ENCODE data around the gene GNAI3.

Gene GNAI3

DNA sequence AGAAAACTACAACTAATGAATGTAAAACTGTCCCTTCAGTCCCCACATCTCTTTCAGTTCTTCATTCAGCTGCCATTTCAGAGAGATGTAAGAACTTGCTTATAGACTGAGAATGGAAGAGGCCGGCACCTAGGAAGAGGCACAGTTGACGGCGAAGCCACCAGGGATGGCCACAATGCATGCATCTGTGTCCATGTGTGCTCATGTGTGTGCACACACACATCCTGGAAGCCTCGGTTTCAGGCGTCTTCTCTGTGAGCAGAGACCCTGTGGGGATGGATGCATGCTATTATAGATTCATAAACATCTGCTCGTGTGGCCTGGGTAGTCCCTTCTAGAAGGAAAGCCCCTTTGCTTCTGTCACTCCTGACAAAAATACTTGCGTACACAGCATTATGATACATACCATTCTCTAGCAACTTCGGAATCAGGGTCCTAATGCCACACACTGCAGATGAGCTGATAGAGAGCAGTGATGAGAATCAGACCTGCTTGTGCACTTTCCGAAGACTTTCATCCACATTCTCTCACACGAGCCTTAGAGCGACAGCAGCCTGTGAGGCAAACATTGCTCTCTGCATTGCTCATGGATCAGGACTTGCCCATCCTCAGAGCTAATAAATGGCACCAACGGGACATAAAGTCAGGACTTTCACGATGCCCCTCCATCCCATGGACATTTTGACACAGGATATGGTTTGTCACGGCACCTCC is 21.2 kb upstream of the GNAI3 start:
- no peak for DNase-seq

DNA sequence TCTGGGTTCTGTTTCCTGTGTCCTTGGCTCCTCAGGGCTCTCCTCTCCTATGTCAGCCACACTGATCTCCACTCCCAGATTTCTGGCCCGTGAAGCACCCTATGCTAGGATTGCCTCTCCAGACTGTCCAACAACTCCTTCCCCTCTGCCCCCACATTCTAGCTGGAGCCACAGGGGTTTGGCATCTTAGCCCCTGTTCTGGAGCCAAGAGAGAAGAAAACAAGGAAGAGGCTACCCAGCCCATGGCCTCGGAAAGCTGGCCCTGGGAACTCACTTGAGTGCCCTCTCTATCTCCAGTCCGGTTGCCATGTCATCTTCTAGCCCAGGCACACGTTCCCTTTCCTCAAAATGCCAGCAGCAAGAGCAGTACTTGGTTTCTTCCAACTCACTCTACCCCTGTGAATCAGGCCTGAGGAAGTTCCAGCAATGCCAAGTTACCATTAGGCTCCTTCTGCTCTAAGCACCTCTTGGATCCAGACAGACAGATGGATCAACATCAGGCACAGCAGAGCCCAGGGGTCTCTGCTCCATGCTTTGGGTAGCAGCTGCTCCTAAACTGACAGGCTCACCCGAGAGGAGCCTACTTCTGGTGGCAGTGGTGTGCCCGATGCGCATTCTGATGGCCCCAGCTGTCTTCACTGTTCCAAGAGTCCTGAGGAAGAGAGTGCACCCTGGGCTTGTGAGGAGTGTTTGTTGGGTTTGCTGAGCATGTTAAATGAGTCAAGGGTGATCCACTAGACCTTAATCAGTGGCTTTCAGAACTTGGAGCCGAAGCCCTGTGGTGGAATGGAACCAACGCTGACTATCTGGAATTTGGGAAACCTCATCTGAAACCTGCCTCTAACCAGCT is 20.3 kb upstream of the GNAI3 start:
- no peak for DNase-seq

DNA sequence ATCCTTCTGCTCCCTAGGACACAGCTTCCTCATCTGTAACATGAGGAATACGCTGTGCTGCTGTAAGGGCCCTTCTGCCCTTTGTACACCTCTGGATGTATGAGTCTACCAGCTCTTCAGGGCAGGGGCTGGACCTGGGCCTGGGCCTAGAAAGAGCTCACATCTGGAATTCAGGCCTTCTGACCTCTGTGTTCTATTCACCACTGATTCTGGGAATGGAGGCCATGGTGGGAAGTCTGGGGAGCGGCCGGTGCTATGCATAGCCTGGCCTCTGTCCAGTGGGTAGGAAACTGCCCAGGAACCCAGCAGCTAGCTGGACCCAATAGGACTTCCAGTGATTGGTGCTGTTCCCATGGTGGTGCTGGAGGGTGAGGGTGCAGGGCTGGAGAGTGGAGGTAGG is 19.7 kb upstream of the GNAI3 start:
- DNase-seq, result no peak

DNA sequence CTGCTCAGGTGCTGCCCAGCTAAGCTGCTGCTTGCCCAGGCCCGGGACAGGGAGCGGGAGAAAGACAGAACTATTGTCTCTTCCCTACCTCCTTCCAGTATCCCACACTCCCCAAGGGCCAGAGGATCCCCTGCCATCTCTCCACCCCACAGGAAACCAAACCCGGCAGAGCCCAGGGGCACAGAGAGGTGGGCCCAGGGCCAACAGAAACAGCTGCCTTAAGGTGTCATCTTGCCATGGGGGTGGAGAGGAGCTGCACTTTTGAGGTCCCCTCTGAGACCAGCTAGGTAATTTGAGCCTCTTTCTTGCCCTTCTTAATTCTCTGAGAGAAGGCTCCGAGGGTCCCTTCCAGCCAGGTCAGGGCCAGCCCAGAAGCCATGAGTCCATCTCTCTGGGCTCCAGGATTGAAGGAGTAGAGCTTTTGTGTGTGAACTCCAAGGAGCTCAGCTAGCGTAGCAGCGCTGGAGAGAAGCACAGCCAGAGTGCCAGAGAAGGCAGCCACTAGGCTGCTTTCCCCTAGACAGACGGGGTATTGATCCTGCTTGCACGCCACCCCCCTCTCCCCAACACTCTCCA is 18.4 kb upstream of the GNAI3 start:
- peak; percentile 69 for DNase-seq

DNA sequence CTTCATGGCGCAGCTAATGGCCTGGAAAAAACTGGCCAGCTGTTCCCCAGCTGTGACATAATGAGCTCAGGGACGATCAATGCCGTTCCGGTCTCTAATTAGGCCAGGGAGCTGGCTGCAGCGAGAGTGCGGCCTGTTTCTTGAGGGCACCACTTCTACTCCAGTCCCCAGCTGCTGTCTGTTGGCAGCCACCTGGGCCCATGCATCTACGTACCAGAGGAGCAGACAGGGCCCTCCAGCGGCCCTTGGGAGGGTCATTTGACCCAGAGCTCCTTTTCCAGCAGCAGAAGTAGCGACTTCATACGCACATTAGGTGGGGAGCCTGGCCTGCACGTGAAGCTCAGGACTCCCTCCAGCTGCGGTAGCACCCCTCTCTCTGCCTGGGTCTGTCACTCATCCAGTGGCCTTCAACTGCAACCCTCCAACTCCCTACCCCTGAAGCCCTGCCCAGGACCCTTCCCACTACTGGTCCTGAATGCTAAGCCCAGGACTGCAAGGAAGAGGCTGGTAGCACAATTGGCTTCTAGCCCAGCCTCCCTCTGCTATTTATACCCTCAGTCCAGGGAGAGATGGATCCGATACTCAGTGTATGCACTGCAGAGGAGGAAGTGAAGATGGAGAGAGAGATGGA is 17.8 kb upstream of the GNAI3 start:
- peak; percentile 84 for DNase-seq

DNA sequence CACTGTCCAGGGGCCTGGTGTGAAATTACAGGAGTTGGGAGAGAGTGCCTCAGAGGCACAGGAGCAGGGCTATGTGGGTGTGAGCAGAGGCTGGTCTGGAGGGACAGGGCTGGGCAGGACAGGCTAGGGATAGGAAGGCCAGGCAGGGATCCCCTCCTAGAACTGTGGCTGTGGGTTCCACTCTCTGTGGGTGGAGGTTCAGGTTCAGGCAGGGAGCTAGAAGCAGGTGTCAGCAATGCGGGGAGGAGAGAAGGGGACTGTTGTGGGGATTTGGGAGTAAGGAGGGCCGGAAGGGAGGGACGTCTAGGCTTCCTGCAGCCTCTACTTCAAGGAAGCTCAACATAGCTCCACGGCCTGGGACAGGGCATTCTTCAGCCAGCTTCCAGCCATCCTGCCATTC is 17.0 kb upstream of the GNAI3 start:
- DNase-seq, result no peak

DNA sequence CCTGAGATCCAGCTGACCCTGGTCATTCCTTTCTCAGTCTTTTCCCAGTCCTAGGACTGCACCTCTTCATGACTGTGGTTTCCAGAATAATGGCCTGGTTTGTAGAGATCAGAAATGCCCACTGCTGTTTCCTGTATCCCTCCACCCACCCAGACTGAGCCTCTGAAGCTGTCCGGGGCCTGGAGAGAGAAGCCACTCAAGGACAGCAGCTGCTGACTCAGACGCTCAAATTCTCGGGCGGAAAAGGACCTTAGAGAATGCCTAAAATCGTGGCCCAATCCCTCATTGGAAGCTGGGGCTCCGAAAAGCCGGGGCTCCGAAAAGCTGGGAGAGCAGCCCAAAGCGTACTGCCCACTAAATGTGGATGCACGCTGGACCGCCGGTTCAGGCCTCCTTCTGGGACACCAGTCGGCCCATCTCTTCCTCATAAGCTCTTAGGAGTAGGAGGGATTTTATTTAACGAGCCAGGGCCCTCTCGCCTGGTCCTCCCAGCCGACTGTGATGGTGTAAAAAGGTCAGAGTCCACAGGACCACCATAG is 16.5 kb upstream of the GNAI3 start:
- no peak for DNase-seq

DNA sequence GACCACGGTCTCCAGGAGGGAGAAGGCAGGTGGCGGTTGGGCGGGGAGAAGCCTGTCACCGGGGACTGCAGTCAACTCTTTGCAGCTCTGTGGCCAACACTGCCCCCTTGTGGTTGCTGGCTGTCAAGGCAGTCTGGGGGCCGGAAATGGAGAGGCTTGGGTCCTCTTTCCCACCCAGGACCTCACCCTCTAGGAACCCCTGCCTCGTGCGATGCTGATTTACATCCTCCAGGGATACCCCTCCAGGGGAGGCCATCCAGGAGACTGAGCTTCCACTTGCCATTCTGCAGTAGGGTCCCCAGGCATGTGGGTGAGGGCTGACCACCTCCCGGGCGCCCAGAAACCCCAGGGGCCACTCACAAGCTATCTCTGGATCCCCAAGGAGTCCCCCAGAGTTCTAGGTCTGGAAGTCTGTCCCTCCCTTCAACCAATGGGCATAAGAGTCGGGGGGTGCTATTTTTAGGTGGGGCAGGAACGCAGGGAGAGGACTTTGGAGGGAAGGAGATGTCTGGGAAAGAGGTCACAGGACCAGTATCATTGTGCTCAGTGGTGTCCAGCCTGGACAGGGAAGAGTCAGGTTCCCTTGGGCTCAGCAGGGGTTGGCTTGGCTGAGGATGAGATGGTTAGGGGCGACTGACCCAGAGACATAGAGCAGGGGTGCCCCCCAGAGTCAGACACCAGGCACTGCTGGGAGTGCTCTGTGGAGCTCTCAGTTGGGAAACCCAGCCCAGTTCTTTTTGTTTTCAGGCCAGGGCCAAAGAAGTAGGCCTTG is 15.9 kb upstream of the GNAI3 start:
- peak; percentile 88 for DNase-seq

DNA sequence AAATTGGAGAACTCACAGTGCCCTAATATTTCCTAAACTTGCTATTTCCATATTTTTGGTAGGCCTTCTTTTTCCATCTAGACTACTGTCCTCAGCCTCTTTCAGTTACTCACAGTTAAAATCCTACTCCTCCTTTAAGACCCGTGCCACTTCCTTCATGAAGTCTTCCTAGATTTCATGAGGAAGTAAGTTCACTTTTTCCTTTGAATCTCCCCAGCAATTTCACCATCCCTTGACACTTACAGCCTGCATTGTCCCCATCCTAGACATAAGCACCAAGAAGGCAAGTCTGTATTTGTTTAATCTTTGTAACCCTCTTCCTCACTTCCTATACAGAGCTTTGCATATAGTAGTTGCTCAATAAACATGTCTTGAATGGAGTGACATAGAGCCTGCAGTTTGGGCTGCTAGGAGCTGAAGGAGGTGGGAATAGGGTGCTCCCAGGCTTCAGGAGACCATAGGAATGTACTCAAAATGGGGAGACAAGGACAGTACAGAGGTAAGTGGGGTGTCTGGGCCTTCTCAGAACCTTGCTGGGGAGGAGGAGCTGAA is 14.0 kb upstream of the GNAI3 start:
- no peak for DNase-seq

DNA sequence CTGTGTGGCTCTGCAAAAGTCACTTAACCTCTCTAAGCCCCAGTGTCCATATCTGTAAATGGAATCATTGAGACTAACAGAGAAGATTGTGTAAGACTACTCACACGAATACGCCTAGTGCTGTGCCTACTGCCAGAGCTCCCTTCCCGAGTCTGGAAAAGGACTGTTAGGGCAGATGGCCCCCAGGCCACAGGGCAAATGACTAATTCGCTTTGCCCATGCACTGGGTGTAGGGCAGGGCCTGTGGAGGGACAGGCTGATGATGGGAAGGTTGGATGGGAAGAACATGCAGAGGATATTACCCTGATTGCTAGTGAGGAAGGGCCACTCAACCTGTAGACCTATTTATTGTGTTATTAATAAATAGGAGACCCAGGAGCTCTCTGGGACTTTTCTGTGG is 12.9 kb upstream of the GNAI3 start:
- DNase-seq, result no peak

DNA sequence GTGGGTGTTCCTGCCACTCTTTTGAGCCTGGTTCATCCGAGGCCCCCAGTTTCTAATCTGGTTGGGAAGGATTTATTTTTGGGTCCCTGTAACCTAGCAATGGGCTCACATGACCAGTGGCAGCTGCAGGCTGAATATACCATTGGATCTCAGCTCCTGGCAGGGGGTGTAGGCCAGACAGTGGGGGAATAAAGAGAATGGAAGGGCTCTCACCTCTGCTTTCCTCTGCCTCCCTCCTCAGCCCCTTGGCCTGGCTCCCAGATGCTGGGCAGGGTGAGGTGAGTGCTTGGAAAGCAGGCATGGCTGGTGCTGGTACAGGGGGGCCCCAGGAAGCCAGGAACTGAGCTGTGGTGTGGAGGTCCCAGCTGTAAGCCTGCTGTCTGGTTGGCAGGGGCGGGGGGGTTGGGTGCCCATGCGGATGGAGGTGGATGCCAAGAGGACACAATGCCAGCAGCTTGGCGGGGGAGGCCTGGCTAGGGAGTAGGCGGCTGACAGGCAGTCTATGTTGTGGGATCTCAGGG is 12.4 kb upstream of the GNAI3 start:
- peak; percentile 71 for DNase-seq

DNA sequence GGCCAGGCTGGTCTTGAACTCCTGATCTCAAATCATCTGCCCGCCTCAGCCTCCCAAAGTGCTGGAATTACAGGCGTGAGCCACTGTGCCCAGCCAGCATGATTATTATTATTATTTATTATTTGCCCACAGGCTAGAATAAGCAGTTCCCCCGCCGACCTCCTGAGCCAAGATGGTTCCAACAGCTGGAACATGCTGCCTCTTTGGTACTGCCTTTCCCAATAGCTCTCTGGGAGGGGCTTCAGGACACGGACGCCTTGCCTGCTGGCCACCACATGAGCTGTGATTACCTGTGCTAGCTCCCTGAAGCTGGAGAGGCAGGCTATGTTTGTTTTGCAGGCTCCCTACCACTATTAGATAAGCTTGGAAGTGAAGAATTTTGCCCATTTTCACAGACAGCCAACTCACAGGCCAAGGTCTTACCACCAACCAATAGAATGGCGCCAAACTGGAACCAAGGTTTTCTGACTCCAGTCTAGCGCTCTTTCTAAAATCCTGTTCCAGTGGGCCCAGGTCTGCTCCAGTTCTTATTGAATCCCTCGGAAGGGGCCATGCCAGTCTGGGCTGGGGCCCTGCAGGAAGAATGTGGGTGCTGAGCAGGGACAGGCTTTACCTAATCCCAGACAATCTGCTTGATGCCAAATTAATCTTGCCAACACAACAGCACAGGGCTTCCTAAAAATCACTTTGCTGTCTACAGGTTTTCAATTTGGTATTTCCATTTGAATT is 10.8 kb upstream of the GNAI3 start:
- DNase-seq, result no peak

DNA sequence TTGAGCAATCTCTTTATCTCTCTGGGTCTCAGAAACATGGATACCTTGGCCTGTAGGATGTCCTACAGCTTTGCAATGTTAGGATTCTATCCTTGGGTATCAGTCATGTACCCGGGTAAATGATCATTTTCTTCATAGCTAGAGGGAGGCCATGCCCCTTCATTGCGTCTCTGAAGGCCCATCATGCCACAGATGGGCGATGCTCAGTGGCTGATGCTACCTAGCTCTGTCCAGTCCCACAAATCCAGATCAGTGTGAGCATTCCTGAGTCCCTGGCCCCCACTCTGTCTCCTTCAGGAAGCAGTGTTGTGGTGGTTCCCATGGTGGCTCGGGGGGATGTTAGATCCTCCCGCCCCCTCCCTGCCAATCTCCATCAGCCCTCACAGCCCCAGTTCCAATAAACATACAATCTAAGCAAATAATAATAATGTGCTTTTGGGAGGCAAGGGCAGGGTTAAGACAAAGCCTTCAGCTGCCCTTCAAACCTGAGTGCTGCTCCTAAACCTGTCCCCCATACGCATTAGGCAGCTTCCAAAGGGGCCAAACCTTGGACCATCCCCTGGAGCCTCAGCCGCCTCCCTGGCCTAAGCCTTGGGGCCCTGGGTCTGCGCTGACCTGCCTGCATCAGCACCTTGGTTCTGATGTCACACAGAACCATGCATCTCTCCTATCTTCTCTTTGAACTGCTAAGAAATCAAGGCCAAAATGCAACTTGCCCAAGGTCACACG is 9.4 kb upstream of the GNAI3 start:
- DNase-seq, result no peak

DNA sequence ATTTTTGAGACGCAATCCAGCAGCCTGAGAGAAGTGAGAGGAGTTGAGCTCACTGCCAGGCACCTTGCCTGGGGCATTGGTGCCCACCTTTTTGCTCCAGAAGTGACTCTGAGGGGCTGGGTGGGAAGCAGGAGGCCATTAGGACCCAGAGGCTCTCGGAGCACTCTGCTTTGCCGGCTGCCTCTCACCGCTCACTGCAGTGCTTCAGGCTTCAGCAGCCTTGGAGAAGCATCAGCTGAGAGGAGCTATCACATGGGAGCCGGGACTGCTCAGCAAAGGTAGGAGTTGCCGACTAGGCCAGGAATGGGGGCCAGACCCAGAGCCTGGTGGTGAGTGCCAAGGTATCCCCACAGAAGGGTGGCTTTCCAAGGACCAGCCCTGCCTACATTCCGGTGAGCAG is 8.7 kb upstream of the GNAI3 start, which contains the start of gene GPR61:
Gene GPR61 (plus strand): TSS at position 197 of the 400 bp plus-strand sequence. CDS start 3,151 bp downstream, outside the sequence.
- no peak for DNase-seq

DNA sequence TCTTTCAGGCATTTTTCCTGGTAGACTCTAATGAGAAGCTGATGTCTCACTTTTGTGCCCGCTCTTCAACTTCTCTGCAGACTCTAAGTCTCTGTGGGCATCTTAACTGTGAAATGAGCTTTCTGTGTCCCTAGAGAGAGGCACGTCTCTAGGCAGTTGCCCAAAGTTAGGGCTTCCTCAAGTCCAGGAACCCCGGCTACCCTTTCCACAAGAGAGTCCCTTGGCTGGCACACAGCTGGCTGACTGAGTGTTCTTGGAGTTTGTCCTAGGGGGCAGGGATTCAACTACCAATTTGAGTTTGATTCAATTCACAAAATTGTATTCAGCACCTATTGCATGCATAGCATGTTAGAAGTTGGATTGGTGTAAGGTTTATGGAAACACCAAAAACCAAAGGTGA is 7.3 kb upstream of the GNAI3 start:
- DNase-seq, result no peak

DNA sequence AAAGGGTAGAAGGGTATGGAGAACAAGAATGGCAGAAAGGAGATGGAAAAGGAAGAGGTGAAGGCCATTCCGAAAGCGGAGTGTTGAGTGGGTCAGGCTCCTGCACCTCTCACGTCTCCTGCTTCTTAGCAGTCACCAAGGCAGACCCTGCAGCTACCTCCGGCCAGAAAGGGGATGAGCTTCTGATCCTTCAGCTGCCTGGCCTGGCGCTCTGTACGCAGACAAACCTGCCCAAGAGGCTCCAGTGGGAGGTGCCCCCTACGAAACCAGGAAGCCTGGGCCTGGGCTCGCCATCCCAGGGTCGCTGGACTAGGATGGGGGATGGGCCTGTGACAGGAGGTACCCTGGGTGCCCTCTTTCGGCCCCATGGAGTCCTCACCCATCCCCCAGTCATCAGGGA is 5.8 kb upstream of the GNAI3 start:
- DNase-seq, result no peak

DNA sequence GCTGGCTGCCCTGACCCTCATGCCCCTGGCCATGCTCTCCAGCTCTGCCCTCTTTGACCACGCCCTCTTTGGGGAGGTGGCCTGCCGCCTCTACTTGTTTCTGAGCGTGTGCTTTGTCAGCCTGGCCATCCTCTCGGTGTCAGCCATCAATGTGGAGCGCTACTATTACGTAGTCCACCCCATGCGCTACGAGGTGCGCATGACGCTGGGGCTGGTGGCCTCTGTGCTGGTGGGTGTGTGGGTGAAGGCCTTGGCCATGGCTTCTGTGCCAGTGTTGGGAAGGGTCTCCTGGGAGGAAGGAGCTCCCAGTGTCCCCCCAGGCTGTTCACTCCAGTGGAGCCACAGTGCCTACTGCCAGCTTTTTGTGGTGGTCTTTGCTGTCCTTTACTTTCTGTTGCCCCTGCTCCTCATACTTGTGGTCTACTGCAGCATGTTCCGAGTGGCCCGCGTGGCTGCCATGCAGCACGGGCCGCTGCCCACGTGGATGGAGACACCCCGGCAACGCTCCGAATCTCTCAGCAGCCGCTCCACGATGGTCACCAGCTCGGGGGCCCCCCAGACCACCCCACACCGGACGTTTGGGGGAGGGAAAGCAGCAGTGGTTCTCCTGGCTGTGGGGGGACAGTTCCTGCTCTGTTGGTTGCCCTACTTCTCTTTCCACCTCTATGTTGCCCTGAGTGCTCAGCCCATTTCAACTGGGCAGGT is 5.0 kb upstream of the GNAI3 start:
- no peak for DNase-seq

DNA sequence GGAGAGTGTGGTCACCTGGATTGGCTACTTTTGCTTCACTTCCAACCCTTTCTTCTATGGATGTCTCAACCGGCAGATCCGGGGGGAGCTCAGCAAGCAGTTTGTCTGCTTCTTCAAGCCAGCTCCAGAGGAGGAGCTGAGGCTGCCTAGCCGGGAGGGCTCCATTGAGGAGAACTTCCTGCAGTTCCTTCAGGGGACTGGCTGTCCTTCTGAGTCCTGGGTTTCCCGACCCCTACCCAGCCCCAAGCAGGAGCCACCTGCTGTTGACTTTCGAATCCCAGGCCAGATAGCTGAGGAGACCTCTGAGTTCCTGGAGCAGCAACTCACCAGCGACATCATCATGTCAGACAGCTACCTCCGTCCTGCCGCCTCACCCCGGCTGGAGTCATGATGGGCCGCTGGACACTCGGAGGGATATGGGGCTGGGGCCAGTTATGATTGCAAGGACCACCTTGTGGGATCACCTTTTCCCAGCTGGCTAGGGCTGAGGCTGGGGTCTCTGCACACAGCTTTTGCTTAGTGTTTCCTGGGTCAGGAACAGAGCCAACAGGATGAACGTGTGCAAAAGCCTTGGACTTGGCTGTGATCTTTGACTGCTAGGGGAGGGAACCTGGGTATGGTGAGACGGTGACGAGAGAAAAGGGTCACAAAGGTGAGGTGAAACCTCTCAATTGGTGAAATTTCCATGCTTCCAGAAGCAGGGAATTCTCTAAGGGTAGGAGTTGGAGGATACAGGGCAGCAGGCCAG is 4.3 kb upstream of the GNAI3 start:
- DNase-seq, result no peak
